IPS-18a (cell line): ENCODE data around the gene COA7.

Experiments
- H3K27ac ChIP-seq: one replicate; pipeline ENCODE4 v1.5.1; 2013; ENCODE audit warnings: low read length
- H3K27me3 ChIP-seq: one replicate; pipeline ENCODE4 v1.6.1; 2013; ENCODE audit warnings: mild to moderate bottlenecking, low read length; ENCODE audit not compliant: control insufficient read depth, insufficient read depth
- H3K36me3 ChIP-seq: one replicate; pipeline ENCODE4 v1.6.1; 2013; ENCODE audit warnings: low read depth, low read length; ENCODE audit not compliant: control insufficient read depth
- H3K4me1 ChIP-seq: one replicate; pipeline ENCODE4 v1.6.1; 2013; ENCODE audit warnings: low read depth, low read length; ENCODE audit not compliant: control insufficient read depth
- H3K4me3 ChIP-seq: one replicate; pipeline ENCODE4 v1.5.1; 2013; ENCODE audit warnings: low read length
- H3K9ac ChIP-seq: one replicate; pipeline ENCODE4 v1.6.1; 2013; ENCODE audit warnings: mild to moderate bottlenecking, low read length, moderate library complexity
- H3K9me3 ChIP-seq: one replicate; pipeline ENCODE4 v1.6.1; 2013; ENCODE audit warnings: low read depth, low read length; ENCODE audit not compliant: control insufficient read depth

COA7 gene

GRCh38 chr1:52679048-52679447, 19.1 kb downstream of the COA7 start:
- Histone ChIP-seq H3K36me3 (no peaks in the 10 kb centered on the region), H3K4me1 (peaks cover 7% of the 10 kb centered on the region), H3K27ac (no peak overlapping the region), H3K4me3 (no peak overlapping the region), H3K9me3 (no peaks in the 10 kb centered on the region), H3K9ac (no peak overlapping the region), H3K27me3 (no peaks in the 10 kb centered on the region)

- Histone ChIP-seq H3K27ac (no peak overlapping the region), H3K27me3 (no peaks in the 10 kb centered on the region), H3K4me3 (no peak overlapping the region), H3K36me3 (no peaks in the 10 kb centered on the region), H3K9me3 (no peaks in the 10 kb centered on the region), H3K9ac (no peak overlapping the region), H3K4me1 (peaks cover 7% of the 10 kb centered on the region)
Observed at GRCh38 chr1:52677076-52677806, 20.9 kb downstream of the COA7 start.

GRCh38 chr1:52676249-52676903, 21.8 kb downstream of the COA7 start:
- Histone ChIP-seq H3K9ac (no peak overlapping the region), H3K27me3 (no peaks in the 10 kb centered on the region), H3K9me3 (no peaks in the 10 kb centered on the region), H3K4me1 (peaks cover 7% of the 10 kb centered on the region), H3K27ac (no peak overlapping the region), H3K36me3 (no peaks in the 10 kb centered on the region), H3K4me3 (no peak overlapping the region)

- no peak overlapping the region for H3K4me3 ChIP-seq
- H3K9me3 ChIP-seq, result no peaks in the 10 kb centered on the region
- H3K27me3 ChIP-seq, result no peaks in the 10 kb centered on the region
- H3K36me3 ChIP-seq, result no peaks in the 10 kb centered on the region
- peaks cover 7% of the 10 kb centered on the region for H3K4me1 ChIP-seq
- no peak overlapping the region for H3K9ac ChIP-seq
- no peak overlapping the region for H3K27ac ChIP-seq
Observed at GRCh38 chr1:52674497-52675384, 23.4 kb downstream of the COA7 start.

DNA sequence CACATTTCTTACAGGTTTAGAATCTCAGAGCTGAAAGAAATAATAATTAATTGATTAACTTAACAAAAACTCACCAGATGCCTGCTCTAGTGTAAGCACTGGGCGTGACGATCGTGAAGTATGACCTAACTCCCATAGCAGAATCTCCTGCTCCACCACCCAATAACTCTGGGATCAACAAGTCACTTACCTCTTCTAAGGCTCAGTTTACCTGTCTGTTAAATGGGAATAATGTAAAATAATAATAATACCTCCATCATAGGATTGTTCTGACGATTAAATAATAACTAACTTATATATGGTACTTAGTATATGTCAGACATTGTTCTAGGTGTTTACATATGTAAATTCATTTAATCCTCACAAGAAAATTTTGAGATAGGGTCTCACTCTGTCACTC, 24.6 kb downstream of the COA7 start:
- no peaks in the 10 kb centered on the region for H3K36me3 ChIP-seq
- peaks cover 5% of the 10 kb centered on the region for H3K4me1 ChIP-seq
- no peak overlapping the region for H3K4me3 ChIP-seq
- no peak overlapping the region for H3K27ac ChIP-seq
- no peaks in the 10 kb centered on the region for H3K9me3 ChIP-seq
- H3K27me3 ChIP-seq, result no peaks in the 10 kb centered on the region
- no peak overlapping the region for H3K9ac ChIP-seq

- H3K27ac ChIP-seq, result no peak overlapping the region
- H3K4me1 ChIP-seq, result peaks cover 5% of the 10 kb centered on the region
- H3K9ac ChIP-seq, result no peak overlapping the region
- no peaks in the 10 kb centered on the region for H3K36me3 ChIP-seq
- no peaks in the 10 kb centered on the region for H3K9me3 ChIP-seq
- H3K27me3 ChIP-seq, result no peaks in the 10 kb centered on the region
- no peak overlapping the region for H3K4me3 ChIP-seq
Observed at GRCh38 chr1:52672946-52673345, 25.2 kb downstream of the COA7 start.

GRCh38 chr1:52670604-52671003, 27.5 kb downstream of the COA7 start:
- Histone ChIP-seq H3K27me3 (no peaks in the 10 kb centered on the region), H3K9ac (no peak overlapping the region), H3K27ac (no peak overlapping the region), H3K36me3 (no peaks in the 10 kb centered on the region), H3K4me1 (peaks cover 13% of the 10 kb centered on the region), H3K9me3 (no peaks in the 10 kb centered on the region), H3K4me3 (no peak overlapping the region)

- Histone ChIP-seq H3K27ac (no peak overlapping the region), H3K4me1 (peaks cover 10% of the 10 kb centered on the region), H3K36me3 (no peaks in the 10 kb centered on the region), H3K9ac (no peak overlapping the region), H3K27me3 (no peaks in the 10 kb centered on the region), H3K4me3 (no peak overlapping the region), H3K9me3 (no peaks in the 10 kb centered on the region)
Observed at GRCh38 chr1:52669696-52670095, 28.5 kb downstream of the COA7 start.

DNA sequence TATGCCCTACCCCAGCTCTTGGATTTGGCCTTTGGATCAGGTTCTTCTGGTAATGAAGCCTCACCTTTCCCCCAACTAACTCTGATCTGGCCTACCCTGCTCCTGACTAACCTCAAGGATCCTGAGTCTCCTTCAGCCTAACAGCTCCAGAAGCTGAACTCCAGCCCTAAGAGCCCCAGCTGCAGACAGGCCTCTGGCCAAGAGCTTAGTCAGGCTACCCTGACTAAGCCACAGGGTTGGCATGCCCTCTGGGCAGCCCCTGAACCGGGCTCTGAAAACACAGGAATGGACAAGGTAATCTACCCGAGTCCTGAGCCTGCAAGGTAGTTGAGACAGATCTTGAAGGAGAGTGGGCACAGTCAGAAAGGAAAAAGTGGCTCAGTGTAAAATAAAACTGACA, 29.4 kb downstream of the COA7 start:
- H3K9ac ChIP-seq, result no peak overlapping the region
- H3K27ac ChIP-seq, result no peak overlapping the region
- no peaks in the 10 kb centered on the region for H3K36me3 ChIP-seq

GRCh38 chr1:52667984-52668383, 30.2 kb downstream of the COA7 start:
- Histone ChIP-seq H3K9me3 (no peaks in the 10 kb centered on the region), H3K27ac (no peak overlapping the region), H3K36me3 (no peaks in the 10 kb centered on the region), H3K27me3 (no peaks in the 10 kb centered on the region), H3K4me3 (no peak overlapping the region), H3K9ac (no peak overlapping the region), H3K4me1 (peaks cover 16% of the 10 kb centered on the region)

More for the DNA sequence above, 29.4 kb downstream of the COA7 start:
- Histone ChIP-seq H3K4me1 (peaks cover 9% of the 10 kb centered on the region), H3K9me3 (no peaks in the 10 kb centered on the region), H3K27me3 (no peaks in the 10 kb centered on the region), H3K4me3 (no peak overlapping the region)

DNA sequence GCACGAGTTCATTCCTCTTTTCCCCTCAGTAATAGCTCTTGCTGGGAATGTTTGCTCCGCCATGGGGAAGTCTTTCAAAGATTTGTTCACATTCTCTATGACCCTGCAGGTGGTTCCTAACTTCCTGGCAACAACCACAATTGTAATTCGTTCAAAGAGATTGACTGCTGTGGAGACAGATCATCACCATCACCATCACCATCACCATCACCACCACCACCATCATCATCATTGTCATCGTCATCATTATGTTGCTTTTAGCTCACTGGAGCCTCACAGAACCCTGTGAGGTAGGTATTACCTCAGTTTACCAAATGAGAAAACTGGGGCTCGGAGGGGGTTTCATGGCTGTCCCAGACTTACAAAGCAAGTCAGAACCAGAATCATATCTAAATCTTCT, 30.9 kb downstream of the COA7 start:
- no peaks in the 10 kb centered on the region for H3K27me3 ChIP-seq
- no peak overlapping the region for H3K27ac ChIP-seq
- H3K9me3 ChIP-seq, result no peaks in the 10 kb centered on the region
- H3K4me1 ChIP-seq, result peaks cover 20% of the 10 kb centered on the region
- H3K9ac ChIP-seq, result no peak overlapping the region
- H3K36me3 ChIP-seq, result no peaks in the 10 kb centered on the region
- no peak overlapping the region for H3K4me3 ChIP-seq
